Renal cortex interstitium (tissue), 11 donors: Measurements from ENCODE around the gene CTIF. TPM values are rescaled to one million over a fixed set of nuclear protein-coding genes. Genes with fewer than 3 reads are reported as not detected.

Experiments
- DNase-seq, 11 donors: peaks; one replicate each; pipeline ENCODE4 v3.0.0-alpha.2; 2013; ENCODE audit warnings: low read depth in 9 of 11, low spot score in 4 of 11; ENCODE audit errors: extremely low read depth in 1 of 11
- polyA plus RNA-seq, 3 donors: library from polyadenylated mRNA; unstranded; fragments of 120-200 nt; gene quantifications; one replicate each; pipeline ENCODE4 v1.2.1, GENCODE V29; 2013; ENCODE audit not compliant: insufficient read length in 3 of 3

Gene CTIF
- polyA plus RNA-seq, 3 donors = 17.9 to 26.5 (median 22.6) TPM

GRCh38 chr18:48791636-48792105 is 252.8 kb downstream of the CTIF start:
- no peak for DNase-seq

GRCh38 chr18:48792141-48792540 is 253.3 kb downstream of the CTIF start:
- no peak for DNase-seq

- DNase-seq = peak in 1 of 11 donors; percentile 43
Measured at GRCh38 chr18:48792611-48793380, 254.0 kb downstream of the CTIF start.

- DNase-seq = no peak
Measured at GRCh38 chr18:48794251-48794970, 255.6 kb downstream of the CTIF start.

GRCh38 chr18:48795696-48796095 is 256.9 kb downstream of the CTIF start:
- no peak for DNase-seq

GRCh38 chr18:48796491-48797205 is 257.8 kb downstream of the CTIF start:
- no peak for DNase-seq

GRCh38 chr18:48797841-48798255 is 259.0 kb downstream of the CTIF start:
- no peak for DNase-seq

- DNase-seq = no peak
Measured at GRCh38 chr18:48798334-48799245, 259.8 kb downstream of the CTIF start.

- DNase-seq = no peak
Measured at GRCh38 chr18:48799724-48800315, 261.0 kb downstream of the CTIF start.

DNA sequence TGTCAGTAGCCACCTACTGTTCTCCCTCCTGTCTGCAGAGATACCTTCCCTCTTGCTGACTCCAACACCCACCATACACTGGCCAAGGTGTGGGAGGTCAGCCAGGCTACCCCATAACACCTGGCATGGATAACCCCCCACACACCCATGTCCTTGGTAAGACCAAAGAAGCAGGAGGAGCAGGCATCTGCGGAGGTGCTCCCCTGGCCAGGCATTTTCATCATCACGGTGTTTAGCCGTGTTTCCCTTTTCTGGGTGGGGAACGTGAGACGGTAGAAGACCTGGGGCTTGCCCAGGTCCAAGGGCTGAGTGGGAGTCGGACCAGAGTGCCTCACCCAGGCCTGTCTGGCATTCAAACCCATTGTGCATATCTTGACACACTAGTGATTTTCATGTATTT is 261.6 kb downstream of the CTIF start:
- DNase-seq = no peak

DNA sequence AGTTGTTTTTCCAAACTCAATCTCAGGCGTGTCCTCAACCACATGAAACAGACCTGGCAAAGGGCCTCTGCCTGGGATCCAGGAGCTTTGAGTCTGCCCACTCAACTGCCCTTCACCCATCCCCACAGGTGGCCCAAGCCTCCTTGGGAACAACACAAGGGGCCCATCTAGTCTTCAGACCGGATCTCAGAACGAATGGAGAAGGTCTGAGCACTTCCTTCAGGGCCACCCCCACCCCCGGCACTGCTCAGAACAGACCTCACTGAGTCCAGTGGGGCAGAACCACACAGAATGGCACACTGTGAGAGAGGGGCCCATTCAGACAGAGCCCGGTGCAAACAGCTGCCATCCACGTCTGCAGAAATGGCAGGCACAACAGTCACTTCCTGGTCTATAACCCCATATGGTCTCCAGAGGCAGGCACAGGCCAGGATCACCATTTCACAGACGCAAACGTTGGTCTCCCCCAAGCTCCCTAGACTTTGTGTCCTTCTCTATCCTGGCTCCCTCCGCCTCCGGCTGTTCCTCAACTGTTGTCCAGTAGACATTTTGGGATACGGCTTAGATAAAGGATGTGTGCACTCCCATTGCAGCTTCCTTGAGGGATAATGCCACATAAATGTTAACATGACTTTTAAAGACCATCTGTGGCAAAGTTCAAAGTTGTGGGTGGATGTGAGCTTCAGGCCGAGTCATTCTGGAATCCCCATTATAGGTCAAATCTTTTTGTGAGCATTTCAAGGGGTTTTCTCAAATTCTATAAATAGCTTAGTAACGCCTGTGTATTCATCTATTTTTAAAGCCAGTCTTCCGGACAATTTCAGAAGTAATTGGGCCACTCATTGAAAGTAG is 262.3 kb downstream of the CTIF start:
- no peak for DNase-seq

DNA sequence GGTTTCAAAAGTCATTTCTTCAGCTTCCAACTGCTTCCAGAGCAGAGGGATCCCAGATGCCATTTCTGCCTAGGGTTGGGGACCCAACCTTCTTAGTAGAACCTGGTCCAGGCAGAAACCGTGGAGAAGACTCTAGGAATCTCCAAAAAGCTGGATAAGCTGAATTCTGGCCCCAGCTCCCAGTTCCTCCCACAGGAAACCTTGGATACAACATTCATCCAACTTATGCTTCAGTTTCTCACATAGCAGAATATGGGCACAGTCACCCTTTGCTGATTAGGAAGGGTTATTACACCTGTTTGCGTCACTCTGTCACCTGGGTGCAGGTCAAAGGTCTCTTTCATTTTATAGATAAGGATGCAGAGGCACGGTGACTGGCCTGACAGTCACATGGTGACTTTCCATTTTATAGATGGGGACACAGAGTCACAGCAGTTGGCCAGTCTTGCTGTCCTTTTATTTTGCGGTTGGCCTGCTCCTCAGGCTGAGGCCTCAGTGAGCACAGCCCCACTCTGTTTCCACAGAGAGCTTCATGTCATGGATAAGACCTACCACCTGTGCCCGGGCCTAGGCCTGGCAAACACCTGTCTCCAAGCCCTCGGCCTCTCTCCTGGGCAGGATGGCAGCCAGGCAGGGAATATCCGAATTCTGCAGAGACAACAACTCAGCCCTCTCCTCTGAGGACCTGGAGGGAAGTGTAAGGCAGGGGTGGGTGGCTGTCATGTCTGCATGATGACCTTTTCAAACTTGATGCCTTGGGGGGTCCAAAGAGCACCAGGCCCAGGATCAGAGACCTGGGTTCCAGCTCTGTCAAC is 263.1 kb downstream of the CTIF start:
- DNase-seq = no peak

DNA sequence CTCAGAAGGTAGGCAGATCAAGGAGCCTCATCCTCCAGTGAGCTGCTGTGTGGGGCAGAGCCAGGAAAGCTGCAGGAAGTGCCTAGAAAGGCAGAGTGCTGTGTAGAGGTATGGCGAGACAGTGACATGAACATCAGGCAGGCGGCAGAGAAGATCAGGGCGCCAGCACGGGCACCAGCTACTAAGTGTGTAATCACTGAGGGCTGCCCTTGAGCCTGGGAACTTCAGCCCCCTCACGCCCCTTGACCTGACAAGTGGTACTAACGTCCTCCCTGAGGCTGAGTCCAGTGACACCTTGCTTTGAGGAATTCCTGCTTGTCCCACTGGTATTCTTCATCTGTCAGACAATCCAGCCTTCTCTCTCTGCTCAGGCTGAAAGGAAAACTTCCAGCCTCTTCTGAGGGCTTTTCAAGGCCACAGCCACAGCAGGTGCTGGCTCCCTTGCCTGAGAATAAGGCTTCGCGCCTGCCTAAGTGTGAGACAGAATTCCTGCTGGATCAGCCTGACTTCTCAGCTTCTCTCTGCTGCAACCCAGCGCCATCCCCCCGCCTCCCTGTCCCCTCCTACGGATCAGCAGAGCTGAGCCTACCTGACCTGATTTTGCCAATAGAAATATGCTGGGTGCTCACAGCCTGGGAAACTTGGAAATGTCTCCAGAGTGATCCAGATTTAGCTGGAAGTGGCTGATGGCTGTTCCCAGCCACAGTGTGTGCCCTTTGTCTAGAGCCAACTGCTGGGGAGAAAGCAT is 263.9 kb downstream of the CTIF start:
- no peak for DNase-seq

DNA sequence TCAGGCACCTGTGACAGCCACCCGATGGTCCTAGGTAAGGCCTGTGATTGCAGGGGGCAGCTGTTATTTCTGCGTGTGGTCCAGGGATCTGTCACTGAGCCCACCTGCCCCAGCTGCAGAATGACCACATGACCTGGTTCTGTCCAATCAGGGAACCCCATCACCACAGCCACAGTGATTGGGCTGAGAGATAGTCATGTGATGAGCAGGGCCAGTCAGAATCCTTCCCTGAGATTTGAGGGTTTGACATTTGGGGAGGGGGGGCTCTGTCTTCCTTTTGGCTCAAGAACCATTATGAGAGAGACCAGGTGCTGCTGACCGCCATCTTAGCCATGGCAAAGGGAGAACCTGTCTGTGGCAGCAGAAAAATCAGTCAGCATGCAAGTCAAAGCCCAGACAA is 264.7 kb downstream of the CTIF start:
- DNase-seq = no peak

GRCh38 chr18:48803951-48804855 is 265.4 kb downstream of the CTIF start:
- no peak for DNase-seq
